ENCODE data around the gene COL4A5. TPM values are rescaled to one million over a fixed set of nuclear protein-coding genes. Genes with fewer than 3 reads are reported as not detected.

Gene COL4A5
- total RNA-seq, 1 donor from 2014 or later: 84.2 TPM

GRCh38 chrX:108736509-108737479 is 297.2 kb downstream of the COL4A5 start, which contains the start of gene IRS4:
TSS of gene IRS4 (minus strand) at chrX:108736563.
- no peak for DNase-seq (ENCODE audit: extremely low read depth, low read depth, low spot score)

- DNase-seq (ENCODE audit: extremely low read depth, low read depth, low spot score): no peak
These were observed 298.1 kb downstream of the COL4A5 start for GRCh38 chrX:108737754-108738153.

- DNase-seq (ENCODE audit: extremely low read depth, low read depth, low spot score): no peak
These were observed 300.7 kb downstream of the COL4A5 start for GRCh38 chrX:108740299-108740774.

Other genes starting within 250 kb of the COL4A5 start
- 5.7 and 8.1 TPM in 2 replicates for gene COL4A6, start 1.4 kb upstream of the COL4A5 start, total RNA-seq